GM12878 (cell line): ENCODE measurements around the gene ANKRD66.

ENCODE experiments used
- BACH1 ChIP-seq: fragments of 450-650 bp; IDR thresholded peaks from 2 replicates; pipeline ENCODE4 v1.6.1; 2017; ENCODE audit warnings: mild to moderate bottlenecking, borderline replicate concordance
- JUND ChIP-seq: IDR thresholded peaks from 2 replicates; pipeline ENCODE4 v1.6.1; 2012; ENCODE audit warnings: low read depth, mild to moderate bottlenecking, low read length, improper control_type of control experiment, moderate library complexity
- NRF1 ChIP-seq: conservative IDR thresholded peaks from 2 replicates; pipeline ENCODE4 v1.6.1; 2011; ENCODE audit warnings: mild to moderate bottlenecking, low read depth, low read length, improper control_type of control experiment
- TF ChIP-seq, protein P1 (sequence below), 3 experiments: IDR thresholded peaks in 2 of 3; conservative IDR thresholded peaks in 1 of 3; 2 replicates each; pipeline ENCODE4 v1.5.1; 2011; ENCODE audit warnings: low read depth in 3 of 3, low read length in 3 of 3, mild to moderate bottlenecking in 3 of 3, control low read depth in 2 of 3, moderate library complexity in 2 of 3, inconsistent platforms in 1 of 3, mixed read lengths in 1 of 3; ENCODE audit not compliant: control insufficient read depth in 2 of 3, insufficient read depth in 1 of 3; ENCODE audit errors: extremely low read depth in 1 of 3

GRCh38 chr6:46763466-46763865, 16.7 kb downstream of the ANKRD66 start:
- no peak for TF ChIP-seq JUND
- no peak for TF ChIP-seq NRF1
- TF ChIP-seq, protein P1, sequence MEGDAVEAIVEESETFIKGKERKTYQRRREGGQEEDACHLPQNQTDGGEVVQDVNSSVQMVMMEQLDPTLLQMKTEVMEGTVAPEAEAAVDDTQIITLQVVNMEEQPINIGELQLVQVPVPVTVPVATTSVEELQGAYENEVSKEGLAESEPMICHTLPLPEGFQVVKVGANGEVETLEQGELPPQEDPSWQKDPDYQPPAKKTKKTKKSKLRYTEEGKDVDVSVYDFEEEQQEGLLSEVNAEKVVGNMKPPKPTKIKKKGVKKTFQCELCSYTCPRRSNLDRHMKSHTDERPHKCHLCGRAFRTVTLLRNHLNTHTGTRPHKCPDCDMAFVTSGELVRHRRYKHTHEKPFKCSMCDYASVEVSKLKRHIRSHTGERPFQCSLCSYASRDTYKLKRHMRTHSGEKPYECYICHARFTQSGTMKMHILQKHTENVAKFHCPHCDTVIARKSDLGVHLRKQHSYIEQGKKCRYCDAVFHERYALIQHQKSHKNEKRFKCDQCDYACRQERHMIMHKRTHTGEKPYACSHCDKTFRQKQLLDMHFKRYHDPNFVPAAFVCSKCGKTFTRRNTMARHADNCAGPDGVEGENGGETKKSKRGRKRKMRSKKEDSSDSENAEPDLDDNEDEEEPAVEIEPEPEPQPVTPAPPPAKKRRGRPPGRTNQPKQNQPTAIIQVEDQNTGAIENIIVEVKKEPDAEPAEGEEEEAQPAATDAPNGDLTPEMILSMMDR (IDR thresholded peaks at IDR 0.05 in 2 of 3, conservative IDR thresholded peaks at IDR 0.05 in 1 of 3; ENCODE audit: control insufficient read depth in 2 of 3, extremely low read depth in 1 of 3, insufficient read depth in 1 of 3, low read depth in 3 of 3, low read length in 3 of 3), result no peak
- no peak for TF ChIP-seq BACH1
